OCI-LY7 (cell line): ENCODE data around the gene MROH7.

Source experiments
- EZH2phosphoT487 ChIP-seq: fragments of 200-600 bp; sonication (generic); IDR thresholded peaks from 2 replicates; pipeline ENCODE4 v1.6.1; 2018; ENCODE audit warnings: low read depth, borderline replicate concordance, mild to moderate bottlenecking, mixed run types, antibody characterized with exemption, low read length, moderate library complexity, mixed read lengths
- TF ChIP-seq, protein P1 (sequence below): fragments of 200-600 bp; sonication (generic); conservative IDR thresholded peaks from 2 replicates; pipeline ENCODE4 v1.5.1; 2014; ENCODE audit warnings: mild to moderate bottlenecking, antibody characterized with exemption, low read length, moderate library complexity, mixed read lengths

DNA sequence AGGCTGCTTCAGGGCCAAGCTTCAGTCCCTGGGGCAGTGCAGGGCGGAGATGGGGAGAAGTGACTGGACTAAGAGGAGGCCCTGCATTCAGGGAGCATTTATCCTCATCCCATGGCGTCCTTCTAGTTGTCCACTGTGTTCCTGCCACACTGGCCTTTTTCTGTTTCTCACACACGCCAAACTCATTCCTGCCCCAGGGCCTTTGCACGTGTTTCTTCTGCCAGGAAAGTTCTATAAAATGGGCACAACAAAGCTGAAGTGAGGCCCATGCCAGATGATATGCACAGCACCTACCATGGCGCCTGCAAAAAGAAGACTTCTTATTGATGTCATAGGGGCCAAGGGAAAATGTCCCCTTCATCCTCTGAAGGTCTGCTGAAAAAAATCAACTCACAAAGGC is 24.3 kb downstream of the MROH7 start:
- TF ChIP-seq, protein P1, sequence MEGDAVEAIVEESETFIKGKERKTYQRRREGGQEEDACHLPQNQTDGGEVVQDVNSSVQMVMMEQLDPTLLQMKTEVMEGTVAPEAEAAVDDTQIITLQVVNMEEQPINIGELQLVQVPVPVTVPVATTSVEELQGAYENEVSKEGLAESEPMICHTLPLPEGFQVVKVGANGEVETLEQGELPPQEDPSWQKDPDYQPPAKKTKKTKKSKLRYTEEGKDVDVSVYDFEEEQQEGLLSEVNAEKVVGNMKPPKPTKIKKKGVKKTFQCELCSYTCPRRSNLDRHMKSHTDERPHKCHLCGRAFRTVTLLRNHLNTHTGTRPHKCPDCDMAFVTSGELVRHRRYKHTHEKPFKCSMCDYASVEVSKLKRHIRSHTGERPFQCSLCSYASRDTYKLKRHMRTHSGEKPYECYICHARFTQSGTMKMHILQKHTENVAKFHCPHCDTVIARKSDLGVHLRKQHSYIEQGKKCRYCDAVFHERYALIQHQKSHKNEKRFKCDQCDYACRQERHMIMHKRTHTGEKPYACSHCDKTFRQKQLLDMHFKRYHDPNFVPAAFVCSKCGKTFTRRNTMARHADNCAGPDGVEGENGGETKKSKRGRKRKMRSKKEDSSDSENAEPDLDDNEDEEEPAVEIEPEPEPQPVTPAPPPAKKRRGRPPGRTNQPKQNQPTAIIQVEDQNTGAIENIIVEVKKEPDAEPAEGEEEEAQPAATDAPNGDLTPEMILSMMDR = no peak
- no peak for TF ChIP-seq EZH2phosphoT487
